NCI-H187 (cell line): ENCODE data around the gene ABI3BP.

ENCODE experiments used
- DNase-seq, 2 experiments: peaks; one replicate each; lab custom pipeline; 2025; lab: John Stamatoyannopoulos, UW

The ABI3BP gene

GRCh38 chr3:100984308-100984707 is 8.9 kb downstream of the ABI3BP start:
- DNase-seq, result no peak

GRCh38 chr3:100982710-100983109 is 10.5 kb downstream of the ABI3BP start:
- no peak for DNase-seq

DNA sequence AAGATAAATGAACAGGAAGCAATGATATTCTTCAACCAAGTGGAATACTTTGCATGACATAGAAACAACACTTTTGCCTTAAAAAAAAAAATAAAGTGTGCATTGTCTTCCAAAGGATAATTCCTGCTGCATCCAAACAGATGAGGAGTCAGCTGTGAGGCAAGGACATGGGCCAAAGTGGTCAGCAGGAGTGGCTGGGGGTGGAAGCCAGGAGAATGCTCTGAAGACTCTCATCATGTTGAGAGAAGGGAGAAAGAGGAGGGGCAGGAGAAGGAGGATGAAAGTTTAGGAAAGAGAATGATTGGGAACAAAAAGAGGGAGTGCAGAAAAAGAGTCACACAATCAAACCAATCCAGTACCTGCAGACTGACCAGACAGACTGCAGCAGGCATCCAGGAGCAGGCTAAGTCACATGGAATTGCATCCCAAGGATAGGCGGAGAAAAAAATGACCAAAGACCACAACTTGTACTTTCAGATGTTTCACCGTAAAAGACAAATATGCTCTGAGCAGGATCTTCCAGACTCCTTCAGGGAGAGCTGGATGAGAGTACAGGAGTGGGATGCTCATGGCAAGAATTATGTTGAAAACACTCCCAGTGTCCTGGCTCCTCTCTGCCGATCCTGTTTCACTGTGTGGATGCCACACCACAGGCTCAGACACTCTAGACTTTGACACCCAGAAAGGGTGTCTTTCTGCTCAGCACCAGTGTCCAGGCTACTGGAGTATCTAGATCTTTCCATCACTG is 11.9 kb downstream of the ABI3BP start:
- no peak for DNase-seq

DNA sequence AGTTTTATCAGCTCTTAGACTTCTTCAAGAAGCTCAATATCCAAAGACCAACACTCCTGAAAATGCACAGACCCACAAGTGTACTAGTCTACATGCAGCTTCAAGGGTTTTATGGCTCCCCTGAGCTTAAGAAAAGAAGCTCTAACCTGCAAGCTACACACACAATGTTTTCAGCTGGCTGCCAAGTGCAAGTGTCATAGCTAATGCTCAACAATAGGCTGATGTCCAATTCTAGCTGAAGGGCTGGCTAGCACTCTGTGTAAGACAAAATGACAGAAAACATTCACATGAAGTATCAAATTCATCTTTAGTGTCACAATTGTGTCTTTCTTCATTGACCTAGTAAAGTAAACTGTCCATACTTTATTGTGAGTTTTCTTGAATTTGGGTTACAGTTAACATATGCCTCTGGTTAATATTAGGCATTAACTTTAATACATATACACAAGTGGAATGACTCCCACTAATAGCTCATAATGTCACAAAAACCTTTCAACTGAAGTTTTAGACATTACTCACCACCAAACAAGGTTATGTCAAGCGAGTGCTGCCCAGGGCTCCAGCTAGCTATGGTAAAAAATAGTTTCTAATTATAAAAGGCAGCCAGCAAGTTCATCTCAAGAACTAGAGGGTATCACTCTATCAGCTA is 15.1 kb downstream of the ABI3BP start:
- DNase-seq, result no peak

DNA sequence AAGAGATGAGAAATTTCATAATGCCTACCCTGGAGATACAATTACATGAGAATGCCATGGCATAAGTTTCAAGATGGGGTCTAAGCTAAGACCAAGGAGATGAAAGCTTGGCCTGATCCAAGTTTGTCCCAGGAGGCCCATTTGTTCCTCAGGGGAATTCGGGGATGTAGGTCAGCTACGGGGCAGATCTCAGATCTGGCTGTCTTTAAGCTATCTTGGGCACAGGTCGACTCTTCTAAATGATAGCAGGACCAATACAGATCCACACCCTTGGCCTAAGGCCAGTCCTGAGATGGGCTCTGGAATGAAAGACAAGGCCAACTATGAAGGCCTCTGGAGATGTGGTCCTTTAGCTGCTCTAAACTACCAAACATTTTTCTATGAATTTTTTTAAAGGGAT is 16.6 kb downstream of the ABI3BP start:
- no peak for DNase-seq

- no peak for DNase-seq
These were observed 17.5 kb downstream of the ABI3BP start for GRCh38 chr3:100975714-100976113.

GRCh38 chr3:100973594-100973993 is 19.6 kb downstream of the ABI3BP start:
- no peak for DNase-seq

DNA sequence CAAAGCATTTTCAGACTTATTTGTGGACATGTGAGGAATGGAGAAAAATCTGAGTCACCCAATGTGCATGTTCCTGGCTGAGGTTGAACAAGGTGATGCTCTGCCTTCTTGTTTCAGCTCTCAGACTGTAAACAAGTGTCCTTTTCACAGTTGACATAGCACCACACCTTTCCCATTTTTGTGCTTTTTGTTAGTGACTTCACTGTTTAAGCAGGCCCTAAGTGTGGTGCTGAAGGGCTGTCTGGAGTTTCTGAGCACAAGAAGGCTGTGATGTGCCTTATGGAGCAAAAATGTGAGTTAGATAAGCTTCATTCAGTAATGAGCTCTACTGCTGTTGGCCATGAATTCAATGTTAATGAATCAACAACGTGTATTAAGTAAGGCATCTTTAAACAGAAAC is 20.4 kb downstream of the ABI3BP start:
- no peak for DNase-seq

DNA sequence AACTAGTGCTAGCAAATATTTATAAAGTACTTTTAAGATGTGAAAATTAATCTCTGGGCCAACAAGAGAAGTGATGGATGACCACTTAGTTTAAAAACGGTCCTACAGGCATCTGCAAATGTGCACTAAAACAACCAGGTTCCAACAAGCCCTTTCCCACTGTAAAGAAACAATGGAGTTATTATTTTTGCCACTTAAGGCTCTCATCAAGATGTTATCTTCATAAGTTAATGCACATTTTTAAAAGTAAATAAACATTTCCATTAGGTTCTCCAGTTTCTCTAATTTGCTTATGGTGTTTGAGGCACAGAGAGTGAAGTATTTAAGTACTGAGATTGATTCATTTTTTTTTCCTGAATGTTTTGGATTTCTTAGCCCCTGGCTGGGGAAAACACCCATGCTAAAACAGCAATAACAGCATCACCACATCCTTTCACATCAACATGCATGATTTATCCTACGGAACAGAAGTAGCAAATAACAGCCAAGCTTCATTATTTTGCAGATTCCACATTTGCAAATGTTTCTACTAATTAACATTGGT is 20.8 kb downstream of the ABI3BP start:
- no peak for DNase-seq

- DNase-seq, result no peak
These were observed 21.4 kb downstream of the ABI3BP start for GRCh38 chr3:100971798-100972197.

- no peak for DNase-seq
These were observed 22.7 kb downstream of the ABI3BP start for GRCh38 chr3:100970477-100970990.

GRCh38 chr3:100968932-100969906 is 24.0 kb downstream of the ABI3BP start:
- DNase-seq, result no peak

- no peak for DNase-seq
These were observed 26.4 kb downstream of the ABI3BP start for GRCh38 chr3:100966807-100967206.

DNA sequence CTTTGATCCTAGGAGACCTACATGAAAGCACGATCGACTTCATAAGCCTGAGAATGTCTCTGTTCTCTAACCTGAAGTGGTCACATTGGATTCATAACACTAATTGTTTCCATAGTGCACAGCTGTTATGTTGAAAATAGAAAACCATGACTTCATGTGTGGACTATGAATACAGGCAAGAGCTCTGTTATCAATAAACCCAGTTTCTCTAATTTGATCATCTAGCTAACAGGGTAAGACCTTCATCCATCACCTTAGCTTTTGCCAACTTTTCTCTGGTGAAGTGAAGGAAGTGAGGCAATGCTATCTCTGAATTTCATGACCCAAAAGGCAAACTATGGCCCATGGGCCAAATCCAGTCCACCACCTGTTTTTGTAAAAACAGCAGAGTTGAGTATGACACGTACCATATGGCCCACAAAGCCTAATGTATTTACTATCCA is 27.2 kb downstream of the ABI3BP start:
- DNase-seq, result no peak

DNA sequence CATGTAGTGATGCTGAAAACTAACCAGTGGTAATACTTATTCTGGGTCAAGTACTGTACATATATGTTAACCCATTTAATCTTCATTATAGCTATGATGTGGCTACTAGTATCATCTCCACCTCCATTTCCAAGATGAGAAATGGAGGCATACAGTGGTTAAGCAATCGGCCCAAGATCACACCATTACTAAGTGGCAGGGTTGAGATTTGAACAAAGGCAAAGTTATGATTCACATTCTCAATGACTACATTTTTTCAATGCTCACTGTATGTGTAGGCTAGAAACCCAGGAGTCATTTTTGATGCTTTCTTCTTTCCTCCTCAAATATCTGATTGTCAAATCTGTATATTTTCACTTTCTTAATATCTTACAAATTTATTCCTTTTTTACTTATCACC is 30.2 kb downstream of the ABI3BP start:
- no peak for DNase-seq

- DNase-seq, result no peak
These were observed 35.8 kb downstream of the ABI3BP start for GRCh38 chr3:100957261-100957986.

DNA sequence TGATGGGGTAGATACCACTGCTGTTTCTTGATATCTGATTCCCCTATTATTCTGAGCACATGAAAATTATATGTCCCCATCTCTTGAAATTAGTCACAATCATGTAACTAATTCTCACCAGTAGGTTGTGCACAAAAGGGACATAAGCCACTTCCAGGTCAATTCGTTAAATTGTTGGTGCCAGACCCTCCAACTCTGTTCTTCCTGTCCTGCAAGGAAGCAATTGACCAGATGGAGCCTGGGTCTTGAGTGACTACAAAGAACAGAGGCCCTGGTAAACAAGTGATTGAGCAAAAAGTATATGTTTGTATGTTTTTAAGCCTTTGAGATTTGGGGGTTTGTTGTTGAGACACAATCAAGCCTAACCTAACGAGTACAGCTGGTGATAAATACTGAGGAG is 36.9 kb downstream of the ABI3BP start:
- DNase-seq, result no peak

- DNase-seq, result no peak
These were observed 38.2 kb downstream of the ABI3BP start for GRCh38 chr3:100954990-100955389.

- DNase-seq, result no peak
These were observed 38.9 kb downstream of the ABI3BP start for GRCh38 chr3:100954199-100954935.

- DNase-seq, result no peak
These were observed 40.1 kb downstream of the ABI3BP start for GRCh38 chr3:100953103-100953502.

GRCh38 chr3:100947119-100947518 is 46.1 kb downstream of the ABI3BP start:
- DNase-seq, result no peak
